H9 (cell line): ENCODE results near the gene NBEAL1. TPM values are rescaled to one million over a fixed set of nuclear protein-coding genes. Genes with fewer than 3 reads are reported as not detected.

ENCODE experiments used
- DNase-seq: peaks from one replicate; pipeline ENCODE4 v3.0.0-alpha.2; 2017
- H2AFZ ChIP-seq: one replicate; pipeline ENCODE4 v1.6.1; 2013; ENCODE audit warnings: mild to moderate bottlenecking, low read length, control low read depth, moderate library complexity
- H2AK5ac ChIP-seq: 2 replicates; pipeline ENCODE4 v1.6.1; 2013; ENCODE audit warnings: low read length, control low read depth, mixed read lengths; ENCODE audit not compliant: insufficient read length
- H2BK120ac ChIP-seq: one replicate; pipeline ENCODE4 v1.6.1; 2013; ENCODE audit warnings: low read depth, mild to moderate bottlenecking, low read length, control low read depth, inconsistent platforms; ENCODE audit not compliant: poor library complexity, severe bottlenecking
- H2BK12ac ChIP-seq: 2 replicates; pipeline ENCODE4 v1.6.1; 2013; ENCODE audit warnings: low read length, control low read depth, mixed read lengths, low read depth; ENCODE audit not compliant: insufficient read length
- H2BK15ac ChIP-seq: 2 replicates; pipeline ENCODE4 v1.6.1; 2013; ENCODE audit warnings: low read depth, low read length, control low read depth
- H2BK20ac ChIP-seq: one replicate; pipeline ENCODE4 v1.6.1; 2013; ENCODE audit warnings: low read depth, mild to moderate bottlenecking, low read length, control low read depth, inconsistent platforms; ENCODE audit not compliant: poor library complexity, severe bottlenecking
- H2BK5ac ChIP-seq: 2 replicates; pipeline ENCODE4 v1.6.1; 2013; ENCODE audit warnings: low read length, control low read depth, mixed read lengths; ENCODE audit not compliant: insufficient read length
- H3K14ac ChIP-seq: 2 replicates; pipeline ENCODE4 v1.6.1; 2013; ENCODE audit warnings: low read length, control low read depth; ENCODE audit not compliant: insufficient read depth
- H3K18ac ChIP-seq: 2 replicates; pipeline ENCODE4 v1.6.1; 2013; ENCODE audit warnings: low read depth, mild to moderate bottlenecking, mixed read lengths, low read length, control low read depth; ENCODE audit not compliant: insufficient read length
- H3K23ac ChIP-seq: 2 replicates; pipeline ENCODE4 v1.6.1; 2013; ENCODE audit warnings: low read length, control low read depth, mixed read lengths, low read depth; ENCODE audit not compliant: insufficient read length
- H3K23me2 ChIP-seq: 2 replicates; pipeline ENCODE4 v1.6.1; 2013; ENCODE audit warnings: low read depth, mild to moderate bottlenecking, mixed read lengths, low read length, control low read depth; ENCODE audit not compliant: insufficient read length, poor library complexity, severe bottlenecking
- H3K27ac ChIP-seq: 2 replicates; pipeline ENCODE4 v1.5.1; 2013; ENCODE audit warnings: low read length, control low read depth, mixed read lengths, low read depth; ENCODE audit not compliant: insufficient read length
- H3K27me3 ChIP-seq: 2 replicates; pipeline ENCODE4 v1.6.1; 2013; ENCODE audit warnings: low read length, control low read depth, inconsistent platforms; ENCODE audit not compliant: insufficient read depth
- H3K4ac ChIP-seq: 2 replicates; pipeline ENCODE4 v1.6.1; 2013; ENCODE audit warnings: low read depth, mild to moderate bottlenecking, control low read depth, inconsistent platforms, low read length, moderate library complexity
- H3K4me1 ChIP-seq: 2 replicates; pipeline ENCODE4 v1.6.1; 2013; ENCODE audit warnings: low read length, control low read depth, inconsistent platforms; ENCODE audit not compliant: insufficient read depth
- H3K4me2 ChIP-seq: 2 replicates; pipeline ENCODE4 v1.6.1; 2013; ENCODE audit warnings: low read length, control low read depth, mixed read lengths; ENCODE audit not compliant: insufficient read length, insufficient read depth
- H3K56ac ChIP-seq: 2 replicates; pipeline ENCODE4 v1.6.1; 2013; ENCODE audit warnings: low read depth, mild to moderate bottlenecking, mixed read lengths, low read length, control low read depth; ENCODE audit not compliant: insufficient read length
- H3K79me1 ChIP-seq: 2 replicates; pipeline ENCODE4 v1.6.1; 2013; ENCODE audit warnings: low read depth, mild to moderate bottlenecking, moderate library complexity, low read length, control low read depth, inconsistent platforms; ENCODE audit not compliant: insufficient read depth, poor library complexity, severe bottlenecking
- H3K79me2 ChIP-seq: 2 replicates; pipeline ENCODE4 v1.6.1; 2013; ENCODE audit warnings: low read length, control low read depth, inconsistent platforms; ENCODE audit not compliant: insufficient read depth
- H3K9ac ChIP-seq: 2 replicates; pipeline ENCODE4 v1.6.1; 2013; ENCODE audit warnings: low read length, control low read depth, mixed read lengths; ENCODE audit not compliant: insufficient read length; ENCODE audit errors: extremely low read depth
- H3K9me3 ChIP-seq: one replicate; pipeline ENCODE4 v1.6.1; 2013; ENCODE audit warnings: low read depth, low read length, inconsistent platforms; ENCODE audit not compliant: control insufficient read depth
- H3T11ph ChIP-seq: one replicate; pipeline ENCODE4 v1.6.1; 2013; ENCODE audit warnings: mild to moderate bottlenecking, low read length, control low read depth, inconsistent platforms
- H4K20me1 ChIP-seq: one replicate; pipeline ENCODE4 v1.6.1; 2013; ENCODE audit not compliant: control insufficient read depth, insufficient read length, insufficient read depth
- H4K5ac ChIP-seq: 2 replicates; pipeline ENCODE4 v1.6.1; 2013; ENCODE audit warnings: low read depth, mild to moderate bottlenecking, mixed read lengths, low read length, control low read depth; ENCODE audit not compliant: insufficient read length
- H4K8ac ChIP-seq: replicated peaks from 2 replicates; pipeline ENCODE4 v1.6.1; 2013; ENCODE audit warnings: low read length, control low read depth, mixed read lengths, low read depth; ENCODE audit not compliant: insufficient read length
- H4K91ac ChIP-seq: 2 replicates; pipeline ENCODE4 v1.6.1; 2013; ENCODE audit warnings: low read depth, mild to moderate bottlenecking, moderate library complexity, mixed read lengths, low read length, control low read depth; ENCODE audit not compliant: insufficient read length
- H3K27ac Mint-ChIP-seq, 3 experiments: 2 replicates in 2 of 3; 3 replicates in 1 of 3; pipeline ENCODE4 v1.8.0; 2020 to 2021; ENCODE audit warnings: mixed read lengths in 3 of 3, mild to moderate bottlenecking in 1 of 3, moderate library complexity in 1 of 3
- H3K27me3 Mint-ChIP-seq: 2 replicates; pipeline ENCODE4 v1.8.0; 2021; ENCODE audit warnings: low read depth, mild to moderate bottlenecking, moderate library complexity, mixed read lengths
- H3K36me3 Mint-ChIP-seq, 3 experiments: 2 replicates in 2 of 3; 3 replicates in 1 of 3; pipeline ENCODE4 v1.8.0; 2020 to 2021; ENCODE audit warnings: low read depth in 3 of 3, mixed read lengths in 3 of 3; ENCODE audit not compliant: insufficient read depth in 1 of 3
- H3K4me1 Mint-ChIP-seq, 2 experiments: 2 replicates each; pipeline ENCODE4 v1.8.0; 2020; ENCODE audit warnings: mixed read lengths in 2 of 2
- H3K4me3 Mint-ChIP-seq, 2 experiments: 2 replicates in 1 of 2; 3 replicates in 1 of 2; pipeline ENCODE4 v1.8.0; 2020 to 2021; ENCODE audit warnings: mild to moderate bottlenecking in 2 of 2, mixed read lengths in 2 of 2, moderate library complexity in 1 of 2
- H3K9me3 Mint-ChIP-seq, 2 experiments: 2 replicates in 1 of 2; 3 replicates in 1 of 2; pipeline ENCODE4 v1.8.0; 2020; ENCODE audit warnings: mild to moderate bottlenecking in 2 of 2, mixed read lengths in 2 of 2, moderate library complexity in 1 of 2
- CTCF ChIP-seq: fragments of 200-600 bp; sonication (generic); conservative IDR thresholded peaks from 3 replicates; pipeline ENCODE4 v1.8.0; 2021; ENCODE audit warnings: antibody characterized with exemption, mild to moderate bottlenecking
- WGBS: extraction: QIAGEN DNeasy Blood & Tissue Kit; methylation state at CpG from one replicate; pipeline ENCODE4 v1.1.7; 2013; ENCODE audit warnings: missing lambda C conversion rate, low lambda C conversion rate, mixed read lengths; ENCODE audit not compliant: insufficient read length; ENCODE audit errors: extremely low coverage; 5-methylcytosine and 5-hydroxymethylcytosine counted together
- total RNA-seq: library from RNA; stranded (reverse); gene quantifications from 2 replicates; pipeline ENCODE4 v1.2.1, GENCODE V29; 2021

NBEAL1 gene
- total RNA-seq, 1 experiment from 2014 or later: 10.1 TPM

- peaks cover 11 to 18% (median 17%) of the 10 kb centered on the region in 3 experiments; a peak in 6 of 7 replicates for H3K36me3 Mint-ChIP-seq
- Histone ChIP-seq H2BK5ac (no peak overlapping the region), H3K14ac (no peak overlapping the region), H3T11ph (no peak overlapping the region), H2BK12ac (no peak overlapping the region), H2BK20ac (no peak overlapping the region), H3K4me2 (no peak overlapping the region), H3K9ac (no peak overlapping the region), H3K23me2 (no peaks in the 10 kb centered on the region), H4K8ac (no peak overlapping the region), H4K91ac (no peak overlapping the region), H4K20me1 (no peaks in the 10 kb centered on the region), H3K23ac (no peak overlapping the region), H3K27me3 (no peaks in the 10 kb centered on the region), H4K5ac (no peak overlapping the region), H3K79me2 (no peaks in the 10 kb centered on the region), H2AK5ac (no peak overlapping the region), H3K9me3 (no peaks in the 10 kb centered on the region), H2BK15ac (no peak overlapping the region), H3K56ac (no peak overlapping the region), H3K18ac (no peak overlapping the region), H3K27ac (no peak overlapping the region), H3K4ac (no peak overlapping the region), H2AFZ (no peak overlapping the region), H2BK120ac (no peak overlapping the region), H3K4me1 (no peaks in the 10 kb centered on the region), H3K79me1 (no peaks in the 10 kb centered on the region)
- H3K4me3 Mint-ChIP-seq: no peak overlapping the region
- H3K9me3 Mint-ChIP-seq: peaks cover 12% of the 10 kb centered on the region in 2 experiments
- no peak overlapping the region for H3K27ac Mint-ChIP-seq
- WGBS: no CpG with 5 or more reads among the region's 2 CpGs
- TF ChIP-seq CTCF: no peak
- no peaks in the 10 kb centered on the region for H3K27me3 Mint-ChIP-seq
- DNase-seq: no peak
- no peaks in the 10 kb centered on the region for H3K4me1 Mint-ChIP-seq
Observed at GRCh38 chr2:203070701-203071100, 56.0 kb downstream of the NBEAL1 start.
